ENCODE results near the gene BTBD2.

GRCh38 chr19:2041683-2042484 is 26.4 kb upstream of the BTBD2 start:
- no peak for TF ChIP-seq ZBTB3 (CRISPR knock-in tag; IDR thresholded peaks at IDR 0.05; ENCODE audit: borderline replicate concordance, low read depth)
- TF ChIP-seq CC2D1A (CRISPR knock-in tag; IDR thresholded peaks at IDR 0.05), result no peak

Data from HepG2 (cell line).